ENCODE measurements around the gene ZNF780B. TPM values are rescaled to one million over a fixed set of nuclear protein-coding genes. Genes with fewer than 3 reads are reported as not detected.

The ZNF780B gene
- total RNA-seq: 3.6 and 6.6 TPM in 2 replicates

DNA sequence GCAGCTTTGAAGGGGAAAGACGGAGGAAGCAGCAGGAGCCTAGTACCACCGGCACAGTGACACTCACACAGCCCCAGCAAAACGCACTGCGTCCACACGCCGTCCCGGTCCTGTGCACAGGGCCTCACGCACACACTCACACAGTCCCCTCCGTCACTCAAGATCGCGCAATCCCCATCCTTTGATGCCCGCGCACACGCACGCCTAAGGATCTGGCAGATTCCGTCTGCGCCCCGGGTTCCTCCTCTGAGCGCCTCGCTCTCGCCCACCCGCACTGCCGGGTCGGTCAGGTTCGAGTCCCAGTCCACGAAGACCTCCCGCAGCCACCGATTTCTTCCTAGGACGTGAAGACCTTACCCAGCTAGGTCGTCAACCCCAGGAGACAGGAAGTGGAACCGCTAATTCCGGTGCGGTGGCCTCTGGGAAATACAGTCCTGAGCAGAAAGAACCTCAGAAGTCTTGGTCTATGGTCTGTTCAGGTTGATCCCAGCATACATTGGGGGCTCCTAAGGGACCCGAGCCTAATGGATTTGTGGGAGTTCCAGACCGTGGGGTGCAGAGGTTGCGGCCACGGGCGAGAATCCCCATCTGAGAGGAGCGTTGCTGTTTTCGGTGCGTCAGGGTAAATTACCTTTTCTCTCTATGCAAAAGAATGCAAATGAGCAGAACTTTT lies at the start of gene ZNF780B:
ZNF780B (minus strand) TSS at position 400 of the 673 bp plus-strand sequence. CDS start 5,899 bp downstream, outside the sequence.

DNA sequence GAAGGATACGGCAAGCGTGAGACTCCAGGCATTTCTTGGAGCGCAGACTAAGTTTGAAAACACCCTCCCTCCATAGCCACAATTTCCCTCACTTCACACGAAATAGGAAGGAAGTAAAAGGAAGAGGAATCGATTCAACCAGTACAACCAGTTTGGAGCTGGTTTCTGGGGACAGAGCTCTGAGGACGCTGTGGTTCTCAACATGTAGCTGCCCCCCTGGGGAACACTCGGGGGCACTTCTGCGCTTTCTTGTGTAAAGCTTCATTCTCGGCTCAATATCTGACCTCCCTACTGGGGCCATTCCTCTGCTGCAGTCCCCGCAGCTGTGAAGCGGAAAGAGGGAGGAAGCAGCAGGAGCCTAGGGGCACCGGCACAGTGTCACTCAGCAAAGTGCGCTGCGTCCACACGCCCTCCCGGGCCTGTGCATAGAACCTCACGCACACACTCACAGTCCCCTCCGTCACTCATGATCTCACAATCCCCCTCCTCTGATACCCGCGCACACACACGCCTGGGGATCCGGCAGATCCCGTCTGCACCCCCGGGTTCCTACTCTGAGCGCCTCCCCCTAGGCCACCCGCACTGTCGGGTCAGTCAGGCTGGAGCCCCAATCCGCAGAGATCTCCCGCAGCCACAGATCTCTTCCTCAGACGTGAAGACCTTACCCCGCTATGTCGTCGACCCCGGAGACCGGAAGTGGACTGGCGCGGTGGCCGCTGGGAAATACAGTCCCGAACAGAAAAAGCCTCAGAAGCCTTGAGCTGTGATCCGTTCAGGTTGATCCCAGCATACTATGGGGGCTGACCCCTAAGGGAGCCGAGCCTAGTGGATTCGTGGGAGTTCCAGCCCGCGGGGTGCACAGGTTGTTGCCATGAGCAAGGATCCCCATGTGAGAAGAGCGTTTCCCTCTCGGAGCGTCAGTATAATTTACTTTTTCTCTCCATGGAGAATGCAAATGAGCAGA lies 34.5 kb upstream of the ZNF780B start, which contains the start of gene ZNF780A:
ZNF780A (minus strand) TSS at position 703 of the 964 bp plus-strand sequence. CDS start 6,190 bp downstream, outside the sequence.

GRCh38 chr19:39996811-39997637 lies 59.0 kb downstream of the ZNF780B start, which contains the start of gene ZNF546:
Gene ZNF546, plus strand, starts transcription at chr19:39997060. Its CDS starts 1,267 bp downstream, at chr19:39998327.

Other genes starting within 250 kb of the ZNF780B start
- 11.1 and 11.4 TPM in 2 replicates for gene DYRK1B, start 222.1 kb downstream of the ZNF780B start, total RNA-seq
- 198 and 238 TPM in 2 replicates for gene FBL, start 209.9 kb downstream of the ZNF780B start, total RNA-seq
- under 0.01 TPM in 1 of 2 replicates, not detected in the other for gene FCGBP, start 121.6 kb downstream of the ZNF780B start, total RNA-seq
- 162 and 186 TPM in 2 replicates for gene PSMC4, start 85.1 kb downstream of the ZNF780B start, total RNA-seq
- gene ZNF546, start 59.2 kb downstream of the ZNF780B start, total RNA-seq: 2.2 and 2.9 TPM in 2 replicates
- gene ZNF780A, start 34.7 kb upstream of the ZNF780B start, total RNA-seq: 7.7 and 11.1 TPM in 2 replicates
- 4.9 and 5.1 TPM in 2 replicates for gene MAP3K10, start 135.2 kb upstream of the ZNF780B start, total RNA-seq
- gene TTC9B, start 162.2 kb upstream of the ZNF780B start, total RNA-seq: not detected in 2 replicates
- gene CCNP, start 170.5 kb upstream of the ZNF780B start, total RNA-seq: not detected in 2 replicates
- gene AKT2, start 229.1 kb upstream of the ZNF780B start, total RNA-seq: 67.5 and 73.3 TPM in 2 replicates

Measured in bronchus fibroblast of lung (primary cell).